SIG-M5 treated with dmso at 0.1 percent for 504 hours (cell line): Measurements from ENCODE around the gene NEDD4L.
"Not testable (repeated sequence)": the region's sequence is repeated elsewhere in the genome, so short reads cannot be mapped to it uniquely, and the experiment has no call there.

Experiments
- DNase-seq: peaks from one replicate; lab custom pipeline; 2025; ENCODE audit not compliant: unreplicated experiment; lab: John Stamatoyannopoulos, UW

Gene NEDD4L

DNA sequence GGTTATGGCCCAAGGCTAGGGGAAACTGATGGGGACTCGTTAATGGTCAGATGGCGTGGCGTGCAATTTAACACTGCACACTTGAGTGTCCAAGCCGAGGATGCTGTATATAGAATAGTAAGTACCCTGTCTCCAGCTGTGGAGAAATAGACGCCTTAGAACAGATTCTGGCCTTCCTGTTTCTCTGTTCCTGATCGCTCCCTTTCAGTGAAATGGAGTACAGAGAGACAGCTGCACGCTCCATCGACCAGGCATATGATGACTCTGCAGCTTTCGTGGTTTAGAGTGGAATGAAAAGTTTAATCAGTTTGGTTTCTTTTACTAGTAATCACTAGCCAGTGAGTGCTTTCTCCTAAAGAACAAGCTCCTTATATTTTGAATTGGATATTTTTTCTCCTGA lies 213.4 kb downstream of the NEDD4L start:
- DNase-seq = no peak

DNA sequence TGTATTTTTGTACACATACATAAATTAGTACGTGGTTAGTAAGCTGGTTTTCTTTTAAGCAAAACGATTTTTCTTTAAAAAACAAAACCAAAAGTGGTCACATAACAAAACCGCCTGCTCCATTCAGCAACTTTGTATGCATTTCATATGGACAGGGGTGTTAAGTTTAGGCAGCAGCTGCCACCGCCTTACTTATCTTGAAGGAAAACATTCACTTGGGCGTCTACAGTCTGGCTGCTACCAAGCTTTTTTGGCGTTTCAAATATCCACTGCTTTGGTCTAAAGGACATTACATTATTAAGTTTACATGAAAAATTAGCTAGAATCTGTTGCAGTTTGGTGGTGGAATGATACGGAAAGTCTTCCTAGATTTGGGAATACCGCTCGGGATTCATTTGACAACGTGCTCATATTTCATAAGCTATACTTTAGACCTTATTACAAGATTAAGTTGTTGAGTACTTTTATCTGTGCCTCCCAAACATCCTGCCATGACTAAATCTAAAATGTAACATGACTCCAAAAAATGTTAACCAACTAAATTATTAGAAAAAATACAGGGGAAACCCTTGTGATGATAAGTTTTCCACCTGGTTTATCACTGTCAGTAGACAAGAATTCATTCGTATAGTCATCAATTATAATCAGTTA lies 214.8 kb downstream of the NEDD4L start:
- no peak for DNase-seq

- peak; percentile 8 for DNase-seq
Measured at GRCh38 chr18:58263055-58263957, 219.3 kb downstream of the NEDD4L start.

DNA sequence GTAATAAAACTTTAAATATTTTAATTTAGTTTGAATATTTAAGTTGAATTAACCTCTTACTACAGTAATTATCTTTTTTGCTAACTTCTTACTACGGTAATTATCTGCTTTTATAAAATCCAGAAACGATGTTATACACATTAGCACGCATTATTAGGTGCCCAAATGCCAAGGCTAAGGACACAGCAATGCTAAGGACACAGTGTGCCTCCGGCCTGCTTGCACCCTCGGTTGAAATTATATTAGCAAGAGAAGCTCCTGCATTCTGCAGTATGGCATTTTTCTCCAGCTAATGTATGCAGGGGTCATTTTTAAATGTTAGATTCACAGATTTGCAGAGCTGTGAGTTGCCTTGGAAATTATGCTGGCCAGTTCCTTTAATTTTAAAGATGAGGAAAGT lies 220.0 kb downstream of the NEDD4L start:
- DNase-seq = no peak

DNA sequence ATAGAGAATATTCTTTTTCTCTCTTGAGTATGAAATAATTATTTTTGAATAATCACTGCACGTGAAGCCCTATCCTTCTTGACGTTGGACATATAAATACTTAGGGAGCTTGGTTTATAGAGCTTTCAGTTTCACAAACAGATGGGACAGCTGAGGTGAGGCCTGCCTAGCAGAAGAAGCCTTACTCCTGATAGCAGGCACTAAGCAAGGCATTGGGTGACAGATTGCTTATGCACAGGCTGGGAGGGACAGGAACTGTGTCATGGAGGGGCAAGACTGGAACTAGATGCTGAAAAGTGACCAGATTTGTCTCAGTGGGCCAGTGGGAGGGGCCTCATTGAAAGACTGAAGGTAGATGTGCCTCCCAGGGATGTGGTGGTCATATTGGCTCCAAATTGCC lies 220.8 kb downstream of the NEDD4L start:
- DNase-seq = no peak

DNA sequence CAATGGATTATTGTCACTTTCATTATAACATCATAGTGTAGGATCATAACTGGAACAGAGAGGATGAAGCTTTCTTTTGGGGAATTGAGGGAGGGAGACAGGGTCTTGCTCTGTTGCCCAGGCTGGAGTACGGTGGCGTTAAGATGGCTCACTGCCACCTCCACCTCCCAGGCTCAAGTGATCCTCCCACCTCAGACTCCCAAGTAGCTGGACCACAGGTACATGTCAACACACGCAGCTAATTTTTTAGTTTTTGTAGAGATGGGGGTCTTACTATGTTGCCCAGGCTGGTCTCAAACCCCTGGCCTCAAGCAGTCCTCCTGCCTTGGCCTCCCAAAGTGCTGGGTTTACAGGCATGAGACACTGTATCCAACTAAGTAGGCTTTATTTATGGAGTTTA lies 221.5 kb downstream of the NEDD4L start:
- not testable (repeated sequence) for DNase-seq

GRCh38 chr18:58266291-58266690 lies 222.3 kb downstream of the NEDD4L start:
- DNase-seq = no peak

DNA sequence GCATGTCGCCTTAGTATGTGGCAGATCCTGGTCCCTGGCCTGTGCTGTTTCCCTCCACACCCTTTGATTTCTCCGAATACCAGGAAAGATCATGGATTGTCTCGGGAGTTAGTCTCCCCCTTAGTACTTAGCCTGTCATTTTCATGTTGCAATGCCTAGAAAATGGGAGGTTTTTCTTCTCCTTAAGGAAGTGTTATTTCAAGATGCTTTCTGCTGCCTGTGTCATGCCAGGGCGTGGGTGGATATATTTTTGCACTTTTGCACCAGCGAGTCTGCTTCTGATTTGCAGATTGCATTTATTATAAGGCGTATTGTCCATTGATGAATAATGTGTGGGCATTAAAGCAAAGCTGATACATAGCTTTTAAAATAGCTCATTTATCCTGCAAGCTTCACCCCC lies 223.5 kb downstream of the NEDD4L start:
- DNase-seq = no peak

DNA sequence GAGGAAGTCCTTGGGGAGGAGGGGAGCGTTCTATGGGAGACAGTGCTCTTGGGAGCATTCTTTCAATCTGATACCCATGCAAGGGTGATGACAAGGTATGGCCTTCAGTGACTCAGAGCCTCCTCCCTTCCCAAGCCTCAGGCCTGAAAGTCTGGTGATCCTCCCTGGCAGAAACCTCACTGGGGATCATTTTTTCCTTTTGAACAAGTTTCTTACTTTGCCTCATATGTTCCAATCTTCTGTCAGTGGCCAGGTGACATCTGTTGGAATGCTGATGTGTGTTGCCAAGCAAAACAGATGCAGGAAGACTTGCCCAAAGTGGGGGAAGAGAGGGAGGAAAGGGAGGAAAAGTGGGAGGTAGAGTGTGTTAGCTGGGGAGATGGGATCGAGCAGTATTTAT lies 224.8 kb downstream of the NEDD4L start:
- DNase-seq = no peak

DNA sequence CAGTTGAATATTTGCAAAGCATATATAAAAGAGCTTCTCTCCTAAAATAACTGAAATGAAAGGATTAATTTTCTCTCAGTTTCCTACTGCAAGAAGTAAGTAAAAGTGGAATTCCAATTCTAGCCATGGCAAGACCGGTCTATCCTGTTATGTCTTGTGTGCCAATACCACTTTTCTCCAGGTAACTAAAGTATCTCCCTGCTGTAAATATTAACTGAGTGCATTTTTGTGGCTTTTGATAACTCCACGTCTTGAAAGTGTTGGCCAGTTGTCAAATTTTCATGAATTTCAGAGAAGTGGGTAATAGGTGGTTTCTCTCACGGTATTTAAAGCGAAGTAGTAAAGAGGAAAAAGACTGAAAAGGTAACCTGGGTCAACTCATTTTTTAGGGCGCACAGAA lies 225.9 kb downstream of the NEDD4L start:
- peak; percentile 32 for DNase-seq

- no peak for DNase-seq
Measured at GRCh38 chr18:58270396-58270795, 226.4 kb downstream of the NEDD4L start.

DNA sequence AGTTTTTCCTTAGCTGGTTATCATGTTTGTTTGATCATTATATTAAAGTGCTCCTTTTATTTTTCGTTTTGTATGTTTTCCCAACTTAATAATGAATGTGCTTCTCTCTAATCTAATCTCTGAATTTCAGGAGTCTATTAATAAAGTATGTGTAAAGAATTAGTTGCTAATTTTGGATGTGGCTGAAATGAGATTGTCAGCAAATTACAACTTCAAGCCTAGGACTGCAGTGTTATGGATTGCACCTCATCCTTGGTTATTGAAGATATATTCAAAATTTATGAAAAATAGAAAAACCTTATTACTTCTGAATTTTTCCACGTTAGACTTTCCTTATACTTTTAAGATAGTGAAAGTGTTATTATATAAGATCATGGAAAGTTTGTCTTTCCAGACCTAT lies 227.7 kb downstream of the NEDD4L start:
- no peak for DNase-seq

GRCh38 chr18:58272209-58272608 lies 228.2 kb downstream of the NEDD4L start:
- DNase-seq = no peak

- no peak for DNase-seq
Measured at GRCh38 chr18:58272779-58273435, 228.9 kb downstream of the NEDD4L start.

DNA sequence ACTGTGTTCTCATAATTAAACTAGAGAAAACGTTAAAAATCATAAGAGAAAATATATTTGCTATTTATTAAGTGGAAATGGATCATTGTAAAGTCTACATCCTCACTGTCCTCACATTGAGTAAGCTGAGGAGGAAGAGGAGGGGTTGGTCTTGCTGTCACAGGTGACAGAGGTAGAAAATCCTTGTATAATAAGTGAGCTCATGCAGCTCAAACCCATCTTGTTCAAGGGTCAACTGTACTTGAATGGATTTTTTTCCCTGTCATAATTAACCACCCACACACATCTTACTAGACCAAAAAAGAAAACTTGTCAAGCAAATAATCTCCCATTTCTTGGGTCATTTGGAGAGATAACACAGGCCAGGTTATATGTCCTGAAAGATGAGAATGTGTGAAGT lies 231.2 kb downstream of the NEDD4L start:
- DNase-seq = no peak

DNA sequence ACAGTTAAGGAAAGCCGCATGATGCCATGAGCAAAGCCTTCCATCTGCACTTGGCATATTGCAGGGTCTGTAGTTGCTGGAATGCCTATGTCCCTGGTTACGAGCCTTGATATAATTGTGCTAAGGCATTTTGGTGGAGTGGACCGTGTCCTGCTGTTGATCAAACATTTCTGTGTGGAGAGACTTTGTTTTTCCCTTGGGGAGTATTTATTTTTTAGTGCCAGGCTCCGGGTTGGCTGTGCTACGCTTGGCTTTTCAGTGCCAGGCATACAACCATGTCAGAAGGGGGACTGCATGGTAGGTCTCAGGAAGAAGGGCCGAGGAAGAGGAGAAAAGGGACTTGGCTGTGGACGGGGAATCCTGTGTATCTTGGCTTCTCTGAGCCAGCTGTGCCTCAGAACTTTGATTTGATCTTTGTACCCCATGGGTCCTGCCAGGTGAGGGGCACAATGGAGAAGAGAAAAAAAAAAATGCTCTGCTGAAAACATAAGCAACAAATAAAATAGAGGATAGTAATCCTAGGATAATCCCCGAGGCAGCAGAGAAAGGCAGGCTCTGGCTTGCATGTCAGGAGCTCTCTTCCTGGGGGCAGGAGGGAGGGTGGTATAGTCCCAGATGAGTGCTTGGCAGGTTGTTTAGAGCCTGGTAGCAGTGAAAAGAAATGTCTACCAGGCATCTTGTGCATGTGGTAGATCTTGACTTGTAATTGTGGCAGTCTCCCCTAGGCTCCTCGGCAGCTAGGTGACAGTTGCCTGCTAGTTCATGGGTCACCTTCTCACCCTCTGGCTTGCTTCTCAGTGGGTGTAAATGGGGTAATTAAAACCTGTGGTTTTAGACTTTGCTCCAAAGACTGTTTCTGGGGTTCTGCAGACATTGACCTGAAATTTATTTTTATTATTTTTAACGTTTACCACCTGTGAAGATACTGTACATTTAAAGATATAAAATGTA lies 233.0 kb downstream of the NEDD4L start:
- no peak for DNase-seq

DNA sequence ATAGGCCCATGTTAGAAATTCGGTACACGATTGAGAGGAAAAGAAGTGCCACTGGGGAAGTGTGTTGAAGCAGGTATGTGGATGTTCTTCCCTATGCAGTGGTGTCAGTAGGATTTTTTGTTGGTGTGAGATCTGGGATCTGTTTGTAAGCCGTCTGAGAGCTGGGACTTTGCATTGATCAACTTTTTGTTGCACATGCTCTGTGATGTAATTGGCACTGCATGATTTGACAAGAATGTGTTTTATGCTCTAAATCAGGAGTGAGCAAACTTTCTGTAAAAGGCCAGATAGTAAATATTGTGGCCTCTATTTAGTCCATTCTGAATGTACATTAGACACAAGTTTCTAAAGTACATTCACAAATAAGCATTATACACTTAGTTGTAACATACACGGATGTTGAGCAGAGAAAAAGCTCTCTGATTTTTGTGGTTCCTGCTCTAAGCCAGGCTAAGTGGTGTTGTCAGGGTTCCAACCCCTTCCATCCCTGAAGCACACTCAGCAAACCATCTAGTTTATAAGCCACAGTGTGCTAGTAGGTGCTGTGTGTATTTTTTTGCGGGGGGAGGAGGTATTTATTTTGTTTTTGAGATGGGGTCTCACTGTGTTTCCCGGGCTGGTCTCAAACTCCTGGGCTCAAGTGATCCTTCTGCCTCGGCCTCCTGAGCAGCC lies 235.6 kb downstream of the NEDD4L start:
- DNase-seq = no peak

DNA sequence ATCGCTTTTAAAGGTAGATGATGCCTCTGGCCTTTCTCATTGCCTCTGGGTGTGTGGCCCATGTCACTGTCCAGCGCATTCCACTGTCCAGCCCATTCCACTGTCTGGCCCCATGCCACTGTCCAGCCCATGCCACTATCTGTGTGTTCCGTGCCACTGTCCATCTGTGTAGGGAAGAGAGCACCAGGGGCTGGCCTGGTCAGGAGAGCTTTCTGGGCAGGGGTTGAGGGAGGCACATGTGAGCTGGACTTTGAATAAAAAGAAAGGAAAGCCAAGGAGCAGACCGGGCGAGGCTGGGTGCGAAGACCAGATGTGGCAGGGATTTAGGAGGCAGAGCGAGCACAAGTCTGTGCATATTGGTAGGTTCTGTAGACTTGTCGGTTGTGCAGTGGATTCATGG lies 236.2 kb downstream of the NEDD4L start:
- no peak for DNase-seq

DNA sequence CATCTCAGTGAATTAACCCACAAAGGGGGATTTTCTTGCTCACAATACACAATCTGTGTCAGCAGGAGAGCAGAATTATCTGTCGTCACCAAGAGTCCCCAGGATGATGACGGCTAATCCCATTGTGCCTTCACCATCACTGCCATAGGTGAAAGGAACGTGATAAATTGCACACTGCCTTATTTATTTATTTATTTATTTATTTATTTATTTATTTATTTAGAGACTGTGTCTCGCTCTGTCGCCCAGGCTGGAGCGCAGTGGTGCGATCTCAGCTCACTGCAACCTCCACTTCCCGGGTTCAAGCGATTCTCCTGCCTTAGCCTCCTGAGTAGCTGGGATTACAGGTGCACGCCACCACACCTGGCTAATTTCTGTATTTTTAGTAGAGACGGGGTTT lies 238.8 kb downstream of the NEDD4L start:
- DNase-seq = not testable (repeated sequence)

- no peak for DNase-seq
Measured at GRCh38 chr18:58284699-58285448, 240.8 kb downstream of the NEDD4L start.
